Measurements from ENCODE around the gene PLK5.
"Not testable (repeated sequence)": the region's sequence is repeated elsewhere in the genome, so short reads cannot be mapped to it uniquely, and the experiment has no call there.

The PLK5 gene

DNA sequence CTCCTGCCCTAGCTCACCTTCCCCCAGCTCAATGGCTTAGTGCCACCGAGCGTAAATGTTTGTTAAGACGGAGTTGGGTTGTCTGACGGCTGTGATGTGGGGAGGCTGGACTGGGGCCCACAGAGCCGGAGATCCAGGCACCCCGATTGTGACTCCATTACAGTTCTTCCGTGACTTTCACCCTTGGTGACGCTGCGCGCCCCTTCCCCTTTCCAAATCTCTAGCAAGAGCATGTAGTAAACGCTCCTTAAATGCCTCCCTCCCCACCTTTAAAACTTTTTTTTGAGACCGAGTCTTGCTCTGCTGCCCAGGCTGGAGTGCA is 32.1 kb upstream of the PLK5 start:
- no peak for DNase-seq

DNA sequence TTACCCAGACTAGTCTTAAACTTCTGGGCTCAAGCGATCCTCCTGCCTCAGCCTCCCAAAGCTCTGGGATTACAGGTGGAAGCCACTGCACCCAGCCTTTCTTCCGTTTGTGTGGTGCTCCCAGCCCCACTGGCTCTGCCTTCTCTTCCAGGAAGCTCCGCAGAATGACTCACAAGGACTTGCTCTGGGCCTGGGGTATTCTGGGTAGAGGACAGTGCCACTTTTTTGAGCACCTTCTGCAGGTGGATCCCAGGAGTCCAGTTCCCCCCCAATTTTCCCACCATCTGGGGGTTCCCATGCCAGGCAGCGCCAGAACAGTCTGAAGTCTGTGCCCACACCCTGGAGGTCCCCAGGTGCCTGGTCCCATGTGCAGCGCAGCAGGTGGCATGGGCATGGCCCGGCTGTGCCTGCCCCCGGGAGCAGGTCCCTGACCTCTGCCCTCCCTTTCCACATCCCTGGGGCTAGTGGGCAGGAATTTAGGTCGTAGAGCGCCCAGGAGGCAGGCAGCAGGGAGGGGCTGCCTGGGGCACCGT is 31.3 kb upstream of the PLK5 start:
- no peak for DNase-seq

DNA sequence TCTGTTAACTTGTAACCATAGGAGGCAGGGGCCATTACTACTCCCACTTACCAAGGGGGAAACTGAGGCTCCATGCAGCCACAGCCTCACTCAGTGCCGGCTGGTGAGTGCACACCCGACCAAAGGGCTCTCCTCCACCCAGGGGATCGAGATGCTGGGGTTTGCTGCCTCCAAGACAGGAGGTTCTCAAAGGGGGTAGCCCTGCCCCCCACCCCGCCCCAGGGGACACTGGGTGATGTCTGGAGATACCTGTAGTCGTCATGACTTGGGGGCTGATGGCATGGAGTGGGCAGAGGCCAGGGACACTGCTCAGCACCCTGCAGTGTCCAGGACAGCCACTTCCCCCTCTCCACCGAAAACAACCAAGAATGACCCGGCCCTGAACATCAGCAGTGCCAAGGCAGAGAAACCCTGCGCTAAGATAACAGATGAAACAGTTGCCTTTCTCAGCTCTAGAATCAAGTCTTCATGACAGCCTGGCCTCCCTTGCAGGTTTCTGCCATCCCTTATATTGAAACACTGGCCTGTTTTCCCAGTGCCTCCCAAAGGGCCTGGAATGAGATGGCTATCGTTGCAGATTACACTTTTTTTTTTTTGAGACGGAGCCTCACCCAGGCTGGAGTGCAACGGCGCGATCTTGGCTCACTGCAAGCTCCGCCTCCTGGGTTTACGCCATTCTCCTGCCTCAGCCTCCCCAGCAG is 29.6 kb upstream of the PLK5 start:
- DNase-seq = no peak

GRCh38 chr19:1495051-1495798 is 28.7 kb upstream of the PLK5 start:
- no peak for DNase-seq

GRCh38 chr19:1495799-1496713 is 27.8 kb upstream of the PLK5 start:
- DNase-seq = no peak

- no peak for DNase-seq
Observed at GRCh38 chr19:1496714-1497577, 26.9 kb upstream of the PLK5 start.

- no peak for DNase-seq
Observed at GRCh38 chr19:1497578-1498235, 26.2 kb upstream of the PLK5 start.

DNA sequence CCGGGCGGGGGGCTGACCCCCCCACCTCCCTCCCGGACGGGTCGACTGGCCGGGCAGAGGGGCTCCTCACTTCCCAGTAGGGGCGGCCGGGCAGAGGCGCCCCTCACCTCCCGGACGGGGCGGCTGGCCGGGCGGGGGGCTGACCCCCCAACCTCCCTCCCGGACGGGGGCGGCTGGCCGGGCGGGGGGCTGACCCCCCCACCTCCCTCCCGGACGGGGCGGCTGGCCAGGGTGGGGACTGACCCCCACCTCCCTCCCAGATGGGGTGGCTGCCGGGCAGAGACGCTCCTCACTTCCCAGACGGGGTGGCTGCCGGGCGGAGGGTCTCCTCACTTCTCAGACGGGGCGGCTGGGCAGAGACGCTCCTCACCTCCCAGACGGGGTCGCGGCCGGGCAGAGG is 24.6 kb upstream of the PLK5 start:
- not testable (repeated sequence) for DNase-seq

DNA sequence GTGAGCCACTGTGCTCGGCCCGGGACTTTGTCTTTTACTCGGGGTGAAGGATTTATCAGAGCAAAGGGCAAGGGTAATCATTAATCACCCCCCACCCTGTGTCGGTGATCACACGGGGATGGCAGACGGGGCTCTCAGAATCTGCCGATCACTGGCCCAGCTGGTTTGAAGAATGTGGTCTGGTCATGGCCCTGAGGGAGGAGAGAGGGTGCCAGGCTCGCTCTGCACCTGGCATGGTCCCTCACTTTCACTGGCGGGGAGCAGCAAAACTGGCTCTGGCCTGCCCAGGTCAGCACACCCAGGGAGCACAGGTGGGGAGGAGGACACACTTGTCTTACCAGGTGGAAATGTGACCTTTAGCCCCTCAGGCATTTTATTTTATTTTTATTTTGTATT is 22.7 kb upstream of the PLK5 start:
- DNase-seq = no peak

DNA sequence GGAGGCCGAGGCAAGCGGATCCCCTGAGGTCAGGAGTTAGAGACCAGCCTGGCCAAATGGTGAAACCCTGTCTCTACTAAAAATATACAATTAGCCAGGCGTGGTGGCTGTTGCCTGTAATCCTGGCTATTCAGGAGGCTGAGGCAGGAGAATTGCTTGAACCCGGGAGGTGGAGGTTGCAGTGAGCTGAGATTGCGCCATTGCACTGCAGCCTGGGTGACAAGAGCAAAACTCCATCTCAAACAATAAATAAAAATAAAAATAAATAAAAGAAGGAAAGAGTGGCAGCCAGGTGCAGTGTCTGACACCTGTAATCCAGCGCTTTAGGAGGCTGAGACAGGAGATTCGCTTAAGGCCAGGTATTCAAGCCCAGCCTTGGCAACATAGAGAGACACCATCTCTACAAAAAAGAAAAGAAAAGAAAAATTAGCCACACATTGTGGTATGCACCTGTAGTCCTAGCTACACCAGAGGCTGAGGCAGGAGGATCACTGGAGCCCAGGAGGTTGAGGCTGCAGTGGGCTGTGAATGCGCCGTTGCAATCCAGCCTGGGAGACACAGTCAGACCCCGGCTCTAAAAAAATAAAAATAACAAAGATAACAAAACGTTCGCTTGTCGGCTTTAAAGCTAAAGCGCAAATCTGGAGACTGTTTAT is 21.3 kb upstream of the PLK5 start:
- DNase-seq = no peak

- DNase-seq = no peak
Observed at GRCh38 chr19:1503089-1503924, 20.6 kb upstream of the PLK5 start.

- no peak for DNase-seq
Observed at GRCh38 chr19:1503925-1504773, 19.7 kb upstream of the PLK5 start.

DNA sequence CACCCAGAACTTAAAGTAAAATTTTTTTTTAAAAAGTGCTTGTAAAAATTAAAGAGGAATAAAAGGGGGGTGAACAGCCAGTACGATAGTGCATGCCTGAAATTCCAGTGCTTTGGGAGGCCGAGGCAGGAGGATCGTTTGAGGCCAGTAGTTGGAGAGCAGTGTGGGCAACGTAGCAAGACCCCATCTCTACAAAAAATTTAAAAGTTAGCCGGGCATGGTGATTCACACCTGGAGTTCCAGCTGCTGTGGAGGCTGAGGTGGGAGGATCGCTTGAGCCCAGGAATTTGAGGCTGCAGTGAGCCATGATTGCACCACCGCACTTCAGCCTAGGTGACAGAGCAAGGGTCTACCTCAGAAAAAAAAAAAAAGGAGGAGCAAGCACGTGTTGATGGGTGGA is 18.9 kb upstream of the PLK5 start:
- no peak for DNase-seq

GRCh38 chr19:1505991-1506881 is 17.6 kb upstream of the PLK5 start:
- no peak for DNase-seq

DNA sequence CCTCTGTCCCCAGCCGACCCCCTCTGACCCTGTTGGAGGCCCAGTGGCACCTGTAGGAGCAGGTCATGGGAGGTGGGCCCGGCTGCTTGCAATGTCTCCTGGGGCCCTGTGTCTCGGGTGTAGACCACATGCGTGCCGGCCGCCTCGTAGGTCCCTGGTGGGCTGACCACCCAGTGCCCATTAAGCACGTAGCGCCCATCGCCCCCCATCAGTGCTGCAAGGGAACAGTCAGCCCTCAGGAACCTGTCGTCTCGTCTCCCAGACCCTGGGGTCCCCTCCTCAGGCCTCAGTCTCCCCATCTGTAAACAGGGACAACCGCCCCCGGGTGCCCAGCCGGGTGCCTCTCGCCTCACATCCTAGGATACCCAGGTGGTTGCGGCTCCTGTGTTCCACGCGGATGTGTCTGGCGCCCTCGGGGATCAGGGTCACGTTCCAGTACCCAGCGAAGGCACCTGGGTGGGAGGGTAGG is 16.7 kb upstream of the PLK5 start:
- DNase-seq = no peak

DNA sequence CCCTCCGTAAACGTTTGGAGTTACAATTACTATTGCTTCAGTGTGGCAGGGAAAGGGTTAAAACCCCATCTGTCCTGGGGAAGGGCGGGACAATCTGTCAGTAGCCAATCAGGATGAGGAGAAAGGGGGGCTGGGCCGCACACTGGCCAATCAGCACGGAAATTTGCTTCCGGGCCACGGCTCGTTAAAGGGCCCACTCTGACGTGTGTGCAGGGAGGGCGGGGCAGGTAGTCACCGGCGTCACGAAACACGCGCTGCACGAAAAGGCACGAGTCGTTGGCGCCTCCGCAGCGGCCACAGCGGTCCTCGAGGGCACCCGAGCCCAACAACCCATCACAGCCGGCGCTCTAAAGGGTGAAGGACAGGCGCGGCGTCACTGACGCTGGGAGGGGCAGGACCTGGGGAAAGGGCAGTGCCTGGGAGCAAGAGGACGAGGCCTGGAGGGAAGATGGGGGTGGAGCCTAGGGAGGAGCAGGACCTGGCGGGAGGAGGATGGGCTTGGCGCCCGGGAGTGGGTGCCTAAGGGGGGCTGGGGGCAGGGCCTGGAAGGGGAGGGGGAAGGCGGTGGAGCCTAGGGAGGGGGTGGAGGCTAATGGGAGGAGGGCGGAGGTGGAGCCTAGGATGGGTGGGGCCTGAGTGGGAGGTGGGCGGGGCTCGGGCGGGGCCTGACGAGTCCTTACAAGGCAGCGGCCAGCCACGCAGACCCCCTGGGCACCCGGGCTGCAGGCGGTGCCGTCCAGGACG is 15.9 kb upstream of the PLK5 start:
- DNase-seq = peak; percentile 80

DNA sequence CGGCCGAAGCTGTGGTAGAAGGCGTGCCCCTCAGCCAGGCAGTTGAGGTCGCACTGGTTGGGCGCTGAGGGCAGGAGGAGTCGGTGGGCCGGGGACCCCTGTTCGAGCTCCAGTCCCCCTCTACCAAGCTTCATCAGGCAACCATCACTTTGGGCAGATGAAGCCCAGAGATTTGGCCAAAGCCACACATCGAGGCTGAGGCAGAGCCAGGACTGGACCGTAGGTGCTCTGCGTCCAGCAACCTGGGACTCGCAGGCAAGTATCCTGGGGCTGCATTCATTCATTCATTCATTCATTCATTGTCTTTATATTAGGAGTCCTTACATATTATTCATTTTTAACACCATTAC is 15.4 kb upstream of the PLK5 start:
- DNase-seq = no peak
